Central memory CD4-positive, alpha-beta T cell (primary cell): Measurements from ENCODE around the gene CWC25.
"Not testable (repeated sequence)": the region's sequence is repeated elsewhere in the genome, so short reads cannot be mapped to it uniquely, and the experiment has no call there.

Experiments used
- DNase-seq: peaks from one replicate; pipeline ENCODE4 v3.0.0; 2022

The CWC25 gene

GRCh38 chr17:38852771-38853291 is 27.7 kb upstream of the CWC25 start:
- peak; percentile 51 for DNase-seq

GRCh38 chr17:38851434-38851833 is 26.3 kb upstream of the CWC25 start:
- no peak for DNase-seq

GRCh38 chr17:38850374-38850773 is 25.3 kb upstream of the CWC25 start:
- no peak for DNase-seq

DNA sequence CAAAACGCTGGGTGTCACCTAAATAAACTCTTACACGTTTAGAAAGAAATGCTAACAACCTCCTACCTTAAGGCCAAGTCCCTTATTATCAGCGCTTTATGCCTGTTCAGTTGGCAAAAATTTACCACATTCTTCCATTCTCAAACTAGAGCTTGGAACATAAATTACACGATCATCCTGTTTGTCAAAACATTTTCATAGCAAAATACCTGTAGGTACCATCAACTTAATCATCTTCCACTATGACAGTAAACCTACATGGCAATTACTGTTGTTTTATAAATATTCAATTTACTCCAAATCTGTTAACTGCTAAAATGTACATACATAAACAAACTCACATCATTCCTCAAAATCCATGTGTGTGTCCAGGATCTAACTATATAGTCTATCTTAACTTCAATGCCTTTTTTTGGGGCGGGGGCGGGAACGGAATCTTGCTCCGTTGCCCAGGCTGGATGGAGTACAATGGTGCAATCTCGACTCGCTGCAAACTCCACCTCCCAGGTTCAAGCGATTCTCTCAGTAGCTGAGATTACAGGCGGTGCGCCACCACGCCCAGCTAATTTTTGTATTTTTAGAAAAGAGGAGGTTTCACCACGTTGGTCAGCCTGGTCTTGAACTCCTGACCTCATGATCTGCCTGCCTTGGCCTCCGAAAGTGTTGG is 24.0 kb upstream of the CWC25 start:
- no peak for DNase-seq

DNA sequence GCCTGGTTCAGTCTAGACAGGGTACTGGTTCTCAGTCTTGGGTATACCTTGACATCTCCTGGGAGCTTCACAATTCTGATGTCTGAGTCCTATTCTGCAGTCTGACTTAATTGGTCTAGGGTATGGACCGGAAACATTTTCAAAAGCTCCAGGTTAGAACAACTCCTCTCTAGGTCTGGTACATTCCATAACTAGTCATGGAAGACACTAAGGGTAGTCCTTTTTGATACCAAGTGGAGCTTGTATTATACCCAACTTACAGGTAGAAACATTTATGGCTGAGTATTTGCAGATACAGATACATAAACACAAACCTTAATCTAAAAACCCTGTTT is 23.4 kb upstream of the CWC25 start:
- no peak for DNase-seq

GRCh38 chr17:38844261-38844757 is 19.2 kb upstream of the CWC25 start:
- DNase-seq, result no peak

GRCh38 chr17:38825762-38826247 is 684 bp upstream of the CWC25 start:
- DNase-seq, result no peak

- no peak for DNase-seq
These were observed 9.4 kb downstream of the CWC25 start for GRCh38 chr17:38815576-38816193.

GRCh38 chr17:38809828-38810227 is 15.3 kb downstream of the CWC25 start:
- no peak for DNase-seq

DNA sequence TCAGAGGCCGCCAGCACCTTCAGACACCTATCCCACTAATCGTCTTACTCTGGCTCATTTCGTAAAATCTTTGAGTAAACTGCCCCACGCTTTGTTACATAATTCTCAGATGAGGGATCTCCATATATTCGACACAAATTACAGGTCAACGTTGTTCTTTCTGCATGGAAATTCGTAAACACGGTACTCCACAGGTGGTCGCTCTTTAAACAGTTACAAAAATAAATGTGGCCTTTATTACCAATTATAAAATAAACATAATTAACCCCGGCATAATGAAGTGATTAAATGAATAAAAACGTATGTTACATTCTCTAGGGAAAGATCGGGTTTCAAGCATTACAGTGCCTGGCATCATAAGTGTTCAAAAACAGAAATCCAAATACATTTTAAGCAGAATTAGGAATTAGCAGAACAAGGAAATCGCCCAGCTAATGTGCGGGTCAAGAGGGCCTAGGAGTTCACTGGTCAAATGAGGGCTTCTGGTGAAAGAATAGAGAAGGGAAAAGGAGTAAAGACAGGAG is 24.8 kb downstream of the CWC25 start:
- DNase-seq, result no peak

GRCh38 chr17:38799501-38800236 is 25.5 kb downstream of the CWC25 start, which contains the start of gene PIP4K2B:
Gene PIP4K2B, minus strand, starts transcription at chr17:38799556. Its CDS starts 132 bp downstream, at chr17:38799424.
- DNase-seq, result peak; percentile 80

GRCh38 chr17:38798614-38799500 is 26.3 kb downstream of the CWC25 start:
- DNase-seq, result peak; percentile 53

DNA sequence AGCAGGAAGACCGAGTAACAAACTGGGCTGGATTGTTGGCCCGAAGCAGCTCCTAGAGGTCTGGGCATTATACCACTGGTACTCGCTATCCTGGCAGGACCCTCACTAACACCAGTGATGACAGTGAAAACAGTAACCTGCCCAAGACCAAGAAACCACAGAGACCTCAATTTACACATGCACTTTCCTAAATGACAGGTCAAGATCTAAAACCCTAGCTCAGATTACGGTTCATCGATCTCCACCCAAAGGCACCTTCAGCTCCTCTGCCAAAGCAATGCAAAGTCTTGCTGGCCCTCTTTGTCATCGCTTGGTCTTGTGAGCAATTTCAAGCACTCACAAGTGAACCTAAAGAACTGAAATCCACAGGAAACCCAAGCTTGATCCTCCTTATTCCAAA is 27.3 kb downstream of the CWC25 start:
- no peak for DNase-seq

GRCh38 chr17:38797158-38797490 is 28.0 kb downstream of the CWC25 start:
- DNase-seq, result no peak

- DNase-seq, result no peak
These were observed 28.5 kb downstream of the CWC25 start for GRCh38 chr17:38796451-38797157.

GRCh38 chr17:38794221-38794620 is 30.9 kb downstream of the CWC25 start:
- no peak for DNase-seq

- no peak for DNase-seq
These were observed 34.0 kb downstream of the CWC25 start for GRCh38 chr17:38791162-38791561.

DNA sequence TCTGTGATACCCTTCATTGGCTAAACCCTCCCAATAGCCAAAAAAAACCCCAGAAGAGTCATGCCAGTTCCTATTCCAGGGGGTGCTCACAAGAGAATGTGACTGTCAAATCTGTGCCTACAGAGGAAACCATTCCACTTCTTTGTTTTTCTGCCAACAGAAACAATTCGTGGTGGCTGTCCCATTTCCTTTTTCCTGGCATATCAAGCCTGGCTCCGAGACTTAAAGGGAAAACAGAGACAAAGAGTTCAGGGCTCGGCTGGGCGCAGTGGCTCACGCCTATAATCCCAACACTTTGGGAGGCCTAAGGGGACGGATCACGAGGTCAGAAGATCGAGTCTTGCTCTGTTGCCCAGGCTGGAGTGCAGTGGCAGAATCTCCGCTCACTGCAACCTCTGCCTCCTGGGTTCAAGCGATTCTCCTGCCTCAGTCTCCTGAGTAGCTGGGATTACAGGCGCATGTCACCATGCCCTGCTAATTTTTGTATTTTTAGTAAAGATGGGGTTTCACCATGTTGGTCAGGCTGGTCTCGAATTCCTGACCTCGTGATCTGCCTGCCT is 34.9 kb downstream of the CWC25 start:
- DNase-seq, result not testable (repeated sequence)

GRCh38 chr17:38789185-38789584 is 35.9 kb downstream of the CWC25 start:
- DNase-seq, result no peak

GRCh38 chr17:38787999-38788398 is 37.1 kb downstream of the CWC25 start:
- DNase-seq, result not testable (repeated sequence)

GRCh38 chr17:38786372-38786771 is 38.7 kb downstream of the CWC25 start:
- no peak for DNase-seq
